HepG2 (cell line): ENCODE results near the gene WWTR1.

ENCODE experiments used
- REST ChIP-seq, 2 experiments: IDR thresholded peaks; 2 replicates each; pipeline ENCODE4 v1.6.1; 2011 to 2012; ENCODE audit warnings: low read length in 2 of 2, borderline replicate concordance in 1 of 2, low read depth in 1 of 2, mild to moderate bottlenecking in 1 of 2, moderate library complexity in 1 of 2
- TF ChIP-seq, protein P1 (sequence below): sonication (generic); formaldehyde crosslinking; IDR thresholded peaks from 2 replicates; pipeline ENCODE4 v1.4.0; 2020; ENCODE audit warnings: missing genetic modification reagents

DNA sequence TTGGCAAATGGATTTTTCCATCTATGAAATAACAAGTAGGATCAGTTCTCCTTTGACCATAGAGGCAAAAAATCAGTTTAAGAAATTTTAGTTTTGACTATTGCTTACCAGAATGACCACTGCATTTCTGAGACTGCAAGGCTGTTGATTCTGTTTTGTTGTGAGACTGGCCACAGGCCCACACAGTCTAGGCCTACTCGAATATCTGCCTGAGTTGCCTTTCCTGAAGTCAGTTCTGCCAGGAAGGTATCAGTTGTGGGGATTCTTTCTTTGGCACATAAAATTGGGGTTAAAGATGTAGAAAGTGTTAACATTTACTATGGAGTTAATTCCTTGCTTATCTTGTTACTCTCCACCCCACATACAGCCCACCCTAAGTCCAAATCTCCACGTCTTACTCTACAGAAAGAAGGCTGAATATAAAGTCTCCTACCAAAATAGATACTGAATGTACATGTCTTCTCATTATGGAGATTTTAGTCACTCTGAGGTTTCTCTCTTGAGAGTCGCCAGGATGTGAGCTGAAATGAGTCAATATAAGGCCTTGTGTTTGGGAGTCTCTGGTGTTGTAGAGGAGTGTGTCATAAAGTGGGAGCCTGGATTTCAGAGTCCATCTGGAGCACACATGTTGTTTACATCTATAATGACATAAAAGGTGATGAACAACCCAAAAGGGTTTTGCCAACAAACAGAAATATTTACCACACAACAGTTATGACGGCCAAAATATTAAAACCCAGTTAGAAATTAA, 45.0 kb upstream of the WWTR1 start:
- TF ChIP-seq, protein P1, sequence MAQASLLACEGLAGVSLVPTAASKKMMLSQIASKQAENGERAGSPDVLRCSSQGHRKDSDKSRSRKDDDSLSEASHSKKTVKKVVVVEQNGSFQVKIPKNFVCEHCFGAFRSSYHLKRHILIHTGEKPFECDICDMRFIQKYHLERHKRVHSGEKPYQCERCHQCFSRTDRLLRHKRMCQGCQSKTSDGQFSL (CRISPR knock-in tag), result no peak
- TF ChIP-seq REST (IDR thresholded peaks at IDR 0.05; ENCODE audit: borderline replicate concordance in 1 of 2, low read depth in 1 of 2, low read length in 2 of 2), result no peak
